Left cardiac atrium (tissue), 4 donors: Measurements from ENCODE around the gene PRAMEF7. TPM values are rescaled to one million over a fixed set of nuclear protein-coding genes. Genes with fewer than 3 reads are reported as not detected.
"Not testable (repeated sequence)": the region's sequence is repeated elsewhere in the genome, so short reads cannot be mapped to it uniquely, and the experiment has no call there.

Experiments used
- ATAC-seq, 2 donors: fragments of 200-7000 bp; cut with Tn5 transposase; one replicate each; pipeline ENCODE4 v1.9.1; 2020; ENCODE audit warnings: mild to moderate bottlenecking in 2 of 2, moderate library complexity in 2 of 2
- DNase-seq: peaks from one replicate; pipeline ENCODE4 v3.0.0-alpha.2; 2020
- intact Hi-C, 2 donors: fragments of 100-400 bp; cut with DNase I; formaldehyde crosslinking; loops; one replicate each; pipeline versions ENCODE4 v1.14.1 to v1.15.1; 2022 to 2023
- long read RNA-seq: library from polyadenylated mRNA; unstranded; transcript quantifications from one replicate; pipeline ENCODE4 v2.0.0, GENCODE V29; 2021
- total RNA-seq, 2 donors: library from RNA; stranded (reverse); fragmentation: NEBNext Ultra II Directional; extraction: Animal tissue kit (Norgen Biotek cat#: 25700); gene quantifications; one replicate each; pipeline ENCODE4 v1.2.1, GENCODE V29; 2021
- donor health status: DM: no; HTN: yes; CAD: no.
- donor health status: DM: no; HTN: yes; CAD: no; lungs with severe emphysema.
- donor health status: DM: yes; HTN: yes; CAD: no.
- donor health status: Dilated cardiomyopathy.

Gene PRAMEF7
- total RNA-seq, result not detected
- long read RNA-seq, result 0 reads

GRCh38 chr1:12916310-12916709 is at the start of gene PRAMEF7:
PRAMEF7 (plus strand) TSS chr1:12916610; CDS start chr1:12917693, 1,083 bp downstream.
- ATAC-seq, intact Hi-C loops, DNase-seq: not testable (repeated sequence)

GRCh38 chr1:12878453-12878852 is 38.0 kb upstream of the PRAMEF7 start:
- intact Hi-C loops, DNase-seq, ATAC-seq: not testable (repeated sequence)

- DNase-seq, ATAC-seq, intact Hi-C loops: not testable (repeated sequence)
Measured at GRCh38 chr1:12886101-12886500, 30.3 kb upstream of the PRAMEF7 start, which contains the start of gene PRAMEF4. PRAMEF4 (minus strand) TSS chr1:12886201; CDS start chr1:12883394, 2,807 bp downstream.

GRCh38 chr1:12898170-12898569 is 18.2 kb upstream of the PRAMEF7 start, which contains the start of gene PRAMEF10:
PRAMEF10 (minus strand) TSS chr1:12898270; CDS start chr1:12895847, 2,423 bp downstream.
- DNase-seq, ATAC-seq, intact Hi-C loops: not testable (repeated sequence)

- DNase-seq, ATAC-seq, intact Hi-C loops: not testable (repeated sequence)
Measured at GRCh38 chr1:12899186-12899585, 17.2 kb upstream of the PRAMEF7 start.

GRCh38 chr1:12903793-12904572 is 12.4 kb upstream of the PRAMEF7 start:
- intact Hi-C loops, DNase-seq: not testable (repeated sequence)
- peak in 1 of 2 donors; percentile 87 for ATAC-seq

GRCh38 chr1:12921749-12922148 is 5.3 kb downstream of the PRAMEF7 start:
- ATAC-seq, intact Hi-C loops, DNase-seq: not testable (repeated sequence)

- intact Hi-C loops, DNase-seq, ATAC-seq: not testable (repeated sequence)
Measured at GRCh38 chr1:12924368-12924767, 8.0 kb downstream of the PRAMEF7 start.

- DNase-seq, intact Hi-C loops, ATAC-seq: not testable (repeated sequence)
Measured at GRCh38 chr1:12947480-12947879, 31.1 kb downstream of the PRAMEF7 start, which contains the start of gene PRAMEF6. PRAMEF6 (minus strand) TSS chr1:12947580; CDS start chr1:12942518, 5,062 bp downstream.

Other genes starting within 250 kb of the PRAMEF7 start
- under 1 TPM; 0.09 to 0.18 TPM for gene AADACL3, start 200.5 kb upstream of the PRAMEF7 start, total RNA-seq
- gene CFAP107, start 170.4 kb upstream of the PRAMEF7 start, total RNA-seq, result not detected
- not detected for gene PRAMEF12, start 142.9 kb upstream of the PRAMEF7 start, total RNA-seq
- not detected for gene PRAMEF1, start 125.2 kb upstream of the PRAMEF7 start, total RNA-seq
- not detected for gene PRAMEF11, start 85.2 kb upstream of the PRAMEF7 start, total RNA-seq
- not detected for gene HNRNPCL1, start 67.9 kb upstream of the PRAMEF7 start, total RNA-seq
- not detected for gene PRAMEF2, start 59.5 kb upstream of the PRAMEF7 start, total RNA-seq
- gene PRAMEF4, start 30.4 kb upstream of the PRAMEF7 start, total RNA-seq, result not detected
- not detected for gene PRAMEF10, start 18.3 kb upstream of the PRAMEF7 start, total RNA-seq
- gene PRAMEF6, start 31.0 kb downstream of the PRAMEF7 start, total RNA-seq, result not detected
- not detected for gene PRAMEF27, start 140.0 kb downstream of the PRAMEF7 start, total RNA-seq
- not detected for gene HNRNPCL3, start 144.2 kb downstream of the PRAMEF7 start, total RNA-seq
- not detected for gene PRAMEF25, start 154.2 kb downstream of the PRAMEF7 start, total RNA-seq
- not detected for gene HNRNPCL2, start 200.2 kb downstream of the PRAMEF7 start, total RNA-seq
- gene PRAMEF26, start 239.4 kb downstream of the PRAMEF7 start, total RNA-seq, result not detected
- gene HNRNPCL4, start 249.0 kb downstream of the PRAMEF7 start, total RNA-seq, result not detected